Adrenal gland (tissue), 12 donors: Measurements from ENCODE around the gene NQO2. TPM values are rescaled to one million over a fixed set of nuclear protein-coding genes. Genes with fewer than 3 reads are reported as not detected.
"Not testable (repeated sequence)": the region's sequence is repeated elsewhere in the genome, so short reads cannot be mapped to it uniquely, and the experiment has no call there.

Experiments
- DNase-seq, 7 donors: peaks; one replicate each; pipeline ENCODE4 v3.0.0-alpha.2; 2019 to 2020
- H3K27ac ChIP-seq, 5 donors: fragments of 200-600 bp; sonication (generic) in 4 of 5; 1 replicate in 3 of 5; 2 replicates in 2 of 5; pipeline versions ENCODE4 v1.5.1 to v1.8.0; 2016 to 2020; ENCODE audit warnings: mild to moderate bottlenecking in 1 of 5
- H3K27me3 ChIP-seq: fragments of 200-600 bp; 2 replicates; pipeline ENCODE4 v1.8.0; 2021
- H3K36me3 ChIP-seq, 2 donors: fragments of 200-600 bp; replicated peaks in 1 of 2; 1 replicate in 1 of 2; 2 replicates in 1 of 2; pipeline versions ENCODE4 v1.5.1 to v1.8.0; 2018 to 2022
- H3K4me1 ChIP-seq, 2 donors: fragments of 200-600 bp; replicated peaks in 1 of 2; 1 replicate in 1 of 2; 2 replicates in 1 of 2; pipeline versions ENCODE4 v1.5.1 to v1.8.0; 2018 to 2021
- H3K4me3 ChIP-seq, 4 donors: fragments of 200-600 bp; sonication (generic) in 3 of 4; one replicate each; pipeline ENCODE4 v1.5.1; 2016 to 2018
- H3K9me3 ChIP-seq, 3 donors: fragments of 200-600 bp; sonication (generic) in 1 of 3; replicated peaks in 1 of 3; 1 replicate in 2 of 3; 2 replicates in 1 of 3; pipeline versions ENCODE4 v1.5.1 to v1.8.0; 2016 to 2021
- POLR2A ChIP-seq, 2 donors: fragments of 450-650 bp; IDR thresholded peaks; one replicate each; pipeline ENCODE4 v1.6.1; 2017; ENCODE audit warnings: antibody characterized with exemption in 2 of 2, mild to moderate bottlenecking in 2 of 2, moderate library complexity in 1 of 2
- WGBS, 4 donors: extraction: QIAGEN DNeasy Blood & Tissue Kit in 2 of 4; methylation state at CpG; one replicate each; pipeline versions ENCODE4 v1.1.5 to v1.1.7; 2013 to 2017; 5-methylcytosine and 5-hydroxymethylcytosine counted together
- intact Hi-C, 2 donors: fragments of 100-400 bp; cut with DNase I; formaldehyde crosslinking; loops; one replicate each; pipeline versions ENCODE4 v1.14.1 to v1.15.0; 2022 to 2023
- polyA plus RNA-seq, 3 donors: library from polyadenylated mRNA; stranded (reverse); fragments of 200-250 nt in 2 of 3; fragments of 350-450 nt in 1 of 3; fragmentation: Illumina TruSeq in 1 of 3; extraction: RNeasy Lipid Tissue Mini Kit (QIAGEN cat#74804) in 1 of 3; gene quantifications; one replicate each; pipeline ENCODE4 v1.2.3, GENCODE V29; 2013 to 2014
- total RNA-seq, 9 donors: library from RNA; depleted of rRNA in 4 of 9; stranded (reverse); fragments of >200 nt in 4 of 9; fragments of 120-200 nt in 1 of 9; fragmentation: NEBNext Ultra II Directional in 1 of 9; extraction: Animal tissue kit (Norgen Biotek cat#: 25700) in 1 of 9; gene quantifications; one replicate each; pipeline versions ENCODE4 v1.1.0 to v1.2.4, GENCODE V29; 2013 to 2023
- TF ChIP-seq, protein P1 (sequence below), 6 experiments: fragments of 450-650 bp in 4 of 6; fragments of 200-600 bp in 2 of 6; sonication (generic) in 1 of 6; IDR thresholded peaks; 1 replicate in 5 of 6; 2 replicates in 1 of 6; pipeline versions ENCODE4 v1.5.1 to v1.8.0; 2016 to 2021; ENCODE audit warnings: antibody characterized with exemption in 6 of 6, mild to moderate bottlenecking in 2 of 6, moderate library complexity in 1 of 6
- donor health status: healthy with polysubstance abuse.
- donor health status: Bipolar disorder and iron deficiency.
- donor health status: DM: yes; HTN: yes; CAD: no.
- donor health status: DM: no; HTN: no; CAD: no.
- donor health status: DM: no; HTN: no; CAD: no.
- donor health status: DM: yes; HTN: yes; CAD: no.

The NQO2 gene
- total and polyA plus RNA-seq, 12 donors = 100 to 200 (median 157) TPM

DNA sequence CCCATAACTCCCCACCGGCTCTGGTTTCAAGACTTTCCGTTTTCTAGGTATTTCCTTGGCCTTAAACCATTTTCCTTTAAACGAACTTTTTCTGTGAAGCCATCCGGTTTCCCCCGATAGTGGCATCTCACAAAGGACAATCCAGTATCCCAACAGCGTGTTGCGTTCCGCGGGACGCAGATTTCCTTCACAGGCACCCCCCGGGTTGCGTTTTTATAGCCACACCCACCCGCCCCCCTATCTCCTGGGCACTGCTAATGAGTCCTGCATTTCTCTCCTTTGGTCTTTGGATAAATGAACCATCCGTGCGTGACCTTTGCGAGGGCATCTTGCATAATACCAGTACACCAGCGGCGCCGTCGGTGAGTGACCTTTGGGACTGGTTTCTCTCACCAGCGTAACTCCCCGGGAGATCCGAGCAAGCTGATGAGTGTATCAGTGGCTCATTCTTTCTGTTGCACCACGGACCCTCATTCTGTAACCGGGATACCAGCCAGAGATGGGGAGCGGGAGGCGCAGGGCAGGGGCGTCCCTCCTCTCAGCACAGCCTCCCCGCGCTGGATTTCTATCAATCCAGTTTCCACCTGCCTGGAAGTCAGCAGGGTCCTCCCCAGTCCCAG is 586 bp upstream of the NQO2 start:
- TF ChIP-seq, protein P1, sequence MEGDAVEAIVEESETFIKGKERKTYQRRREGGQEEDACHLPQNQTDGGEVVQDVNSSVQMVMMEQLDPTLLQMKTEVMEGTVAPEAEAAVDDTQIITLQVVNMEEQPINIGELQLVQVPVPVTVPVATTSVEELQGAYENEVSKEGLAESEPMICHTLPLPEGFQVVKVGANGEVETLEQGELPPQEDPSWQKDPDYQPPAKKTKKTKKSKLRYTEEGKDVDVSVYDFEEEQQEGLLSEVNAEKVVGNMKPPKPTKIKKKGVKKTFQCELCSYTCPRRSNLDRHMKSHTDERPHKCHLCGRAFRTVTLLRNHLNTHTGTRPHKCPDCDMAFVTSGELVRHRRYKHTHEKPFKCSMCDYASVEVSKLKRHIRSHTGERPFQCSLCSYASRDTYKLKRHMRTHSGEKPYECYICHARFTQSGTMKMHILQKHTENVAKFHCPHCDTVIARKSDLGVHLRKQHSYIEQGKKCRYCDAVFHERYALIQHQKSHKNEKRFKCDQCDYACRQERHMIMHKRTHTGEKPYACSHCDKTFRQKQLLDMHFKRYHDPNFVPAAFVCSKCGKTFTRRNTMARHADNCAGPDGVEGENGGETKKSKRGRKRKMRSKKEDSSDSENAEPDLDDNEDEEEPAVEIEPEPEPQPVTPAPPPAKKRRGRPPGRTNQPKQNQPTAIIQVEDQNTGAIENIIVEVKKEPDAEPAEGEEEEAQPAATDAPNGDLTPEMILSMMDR (IDR thresholded peaks at IDR 0.05) = no peak
- TF ChIP-seq POLR2A (IDR thresholded peaks at IDR 0.05) = peak in 1 of 2 donors; percentile 41
- intact Hi-C loops = loop anchor here (5.0 kb wide), 1 partner anchor 58 kb away; no protein-coding TSS in a partner anchor
- Histone ChIP-seq H3K4me1 (peaks cover 15 to 31% of the 10 kb centered on the region in 2 donors), H3K9me3 (no peaks in the 10 kb centered on the region), H3K36me3 (peaks cover 0 to 3% of the 10 kb centered on the region in 2 donors), H3K27me3 (no peaks in the 10 kb centered on the region), H3K27ac (peak overlapping the region; percentile 65 to 98 (median 88)), H3K4me3 (peak overlapping the region in 2 of 4 donors; percentile 59 to 83)
- WGBS, 4 donors = 0 to 1% (median 1%) methylated on average over 25 to 30 of the region's 30 CpGs
- peak in 6 of 7 donors; percentile 93 to 95 (median 94) for DNase-seq

DNA sequence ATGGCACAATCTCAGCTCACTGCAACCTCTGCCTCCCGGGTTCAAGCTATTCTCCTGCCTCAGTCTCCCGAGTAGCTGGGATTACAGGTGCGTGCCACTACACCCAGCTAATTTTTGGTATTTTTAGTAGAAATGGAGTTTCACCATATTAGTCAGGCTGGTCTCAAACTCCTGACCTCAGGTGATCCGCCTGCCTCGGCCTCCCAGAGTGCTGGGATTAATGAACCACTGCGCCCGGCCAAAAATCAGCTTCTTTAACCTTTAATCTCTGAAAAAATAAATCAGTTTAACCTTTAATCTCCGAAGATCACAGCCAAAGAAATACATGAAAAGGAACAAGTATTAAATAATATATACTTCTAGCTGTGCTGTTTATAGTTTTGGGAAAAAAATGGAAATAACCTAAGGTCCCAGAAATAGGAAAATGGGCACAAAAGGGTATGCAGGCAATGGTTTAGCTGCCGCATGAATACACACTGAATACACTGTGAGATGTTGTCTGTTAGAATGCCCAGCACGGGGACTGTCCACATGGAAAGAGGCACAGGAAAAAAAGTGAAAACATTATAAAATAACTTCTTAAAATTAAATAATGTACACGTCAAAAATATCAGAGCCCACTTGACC is 1.6 kb downstream of the NQO2 start:
- H3K36me3 ChIP-seq = peaks cover 0 to 20% of the 10 kb centered on the region in 2 donors
- H3K27ac ChIP-seq = peak overlapping the region in 4 of 5 donors; percentile 19 to 98 (median 76)
- intact Hi-C loops = no loop called here
- no peaks in the 10 kb centered on the region for H3K27me3 ChIP-seq
- DNase-seq = peak in 3 of 7 donors; percentile 9 to 49 (median 20)
- H3K4me3 ChIP-seq = no peak overlapping the region
- 68 to 73% (median 71%) methylated on average over 11 of the region's 11 CpGs for WGBS, 4 donors
- TF ChIP-seq POLR2A (IDR thresholded peaks at IDR 0.05) = no peak
- TF ChIP-seq, protein P1 (IDR thresholded peaks at IDR 0.05) = no peak
- no peaks in the 10 kb centered on the region for H3K9me3 ChIP-seq
- peaks cover 11 to 29% of the 10 kb centered on the region in 2 donors for H3K4me1 ChIP-seq

DNA sequence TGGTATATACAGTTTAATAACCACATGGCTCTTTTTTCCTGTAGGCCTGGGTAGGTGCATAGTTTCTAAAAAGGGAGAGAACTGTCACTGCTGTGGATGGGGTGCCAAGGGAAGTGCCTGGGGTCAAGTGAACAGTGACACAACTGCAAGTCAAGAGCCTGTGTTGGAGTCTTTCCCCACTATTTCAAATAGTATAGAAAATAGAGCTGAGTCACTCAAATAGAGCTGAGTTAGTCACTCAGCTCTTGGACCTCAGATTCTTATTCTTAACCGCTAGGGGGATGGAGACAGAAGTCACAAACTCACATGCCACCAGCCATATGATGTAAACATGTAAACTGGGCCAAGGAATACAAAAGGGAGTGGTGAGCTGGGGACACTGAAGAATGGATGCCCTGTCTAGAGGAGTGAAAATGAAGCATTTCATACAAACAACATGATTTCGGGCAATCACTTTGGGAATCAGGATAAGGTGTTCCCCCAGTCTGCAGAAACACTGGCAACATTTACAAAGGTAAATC is 2.1 kb downstream of the NQO2 start:
- DNase-seq = peak in 5 of 7 donors; percentile 36 to 74 (median 58)
- intact Hi-C loops = no loop called here
- WGBS, 4 donors = 29 to 47% (median 41%) methylated on average over 2 of the region's 2 CpGs
- Histone ChIP-seq H3K4me3 (no peak overlapping the region), H3K9me3 (no peaks in the 10 kb centered on the region), H3K27me3 (no peaks in the 10 kb centered on the region), H3K36me3 (peaks cover 0 to 26% of the 10 kb centered on the region in 2 donors), H3K4me1 (peaks cover 11 to 29% of the 10 kb centered on the region in 2 donors), H3K27ac (peak overlapping the region in 4 of 5 donors; percentile 19 to 98 (median 76))
- TF ChIP-seq, protein P1 (IDR thresholded peaks at IDR 0.05) = peak; percentile 31 to 83 (median 72)
- no peak for TF ChIP-seq POLR2A (IDR thresholded peaks at IDR 0.05)

DNA sequence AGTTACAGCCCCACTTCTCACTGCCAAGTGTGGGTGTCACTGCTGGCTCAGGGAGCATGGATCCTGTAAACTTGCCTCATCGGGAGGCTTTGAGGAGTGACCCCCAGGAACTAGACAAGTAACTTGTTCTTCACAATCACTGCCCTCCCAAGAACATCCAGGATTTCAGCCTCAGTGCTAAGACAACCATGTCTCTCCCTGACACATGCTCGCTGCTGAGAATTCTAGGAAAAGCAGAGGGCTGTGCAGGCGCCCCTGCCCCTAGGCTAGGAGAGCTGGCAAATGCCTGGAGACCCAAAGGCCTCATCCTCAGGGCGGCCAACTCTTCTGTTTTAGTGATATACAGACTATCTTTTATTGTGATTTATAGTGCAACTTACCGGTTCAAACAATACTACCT is 3.5 kb downstream of the NQO2 start:
- peak in 4 of 7 donors; percentile 8 to 20 (median 10) for DNase-seq
- H3K9me3 ChIP-seq, H3K4me3 ChIP-seq, intact Hi-C loops, H3K27me3 ChIP-seq, H3K27ac ChIP-seq: not testable (repeated sequence)
- Histone ChIP-seq H3K4me1 (peaks cover 11 to 29% of the 10 kb centered on the region in 2 donors), H3K36me3 (peaks cover 0 to 40% of the 10 kb centered on the region in 2 donors)
- WGBS, 4 donors = 69 to 100% (median 82%) methylated on average over 2 to 4 of the region's 5 CpGs
